ENCODE results near the gene ZNF19.
"Not testable (repeated sequence)": the region's sequence is repeated elsewhere in the genome, so short reads cannot be mapped to it uniquely, and the experiment has no call there.

ZNF19 gene

DNA sequence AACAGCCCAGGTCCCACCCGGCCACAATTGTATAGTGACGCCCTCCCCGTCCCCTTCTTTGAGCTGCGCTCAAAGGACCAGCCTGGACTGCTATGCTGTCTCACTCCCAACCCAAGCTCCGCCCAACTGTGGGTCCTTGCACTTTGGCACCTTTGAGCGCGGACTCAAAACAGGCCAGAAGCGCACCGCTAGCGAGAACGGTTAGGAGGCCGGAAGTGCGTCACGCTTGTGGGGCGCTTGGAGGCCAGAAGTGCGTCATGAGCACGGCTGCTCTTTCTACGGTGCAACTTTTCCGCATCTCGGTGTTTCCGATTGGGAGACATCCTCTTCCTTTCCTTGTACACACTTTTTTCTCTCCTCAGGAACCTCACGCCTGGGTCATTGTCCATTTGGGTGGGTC lies at the start of gene ZNF19:
Gene ZNF19, minus strand, starts transcription at position 203 of the 400 bp plus-strand sequence. CDS start 7,210 bp downstream, outside the sequence.
- no peak for DNase-seq

DNA sequence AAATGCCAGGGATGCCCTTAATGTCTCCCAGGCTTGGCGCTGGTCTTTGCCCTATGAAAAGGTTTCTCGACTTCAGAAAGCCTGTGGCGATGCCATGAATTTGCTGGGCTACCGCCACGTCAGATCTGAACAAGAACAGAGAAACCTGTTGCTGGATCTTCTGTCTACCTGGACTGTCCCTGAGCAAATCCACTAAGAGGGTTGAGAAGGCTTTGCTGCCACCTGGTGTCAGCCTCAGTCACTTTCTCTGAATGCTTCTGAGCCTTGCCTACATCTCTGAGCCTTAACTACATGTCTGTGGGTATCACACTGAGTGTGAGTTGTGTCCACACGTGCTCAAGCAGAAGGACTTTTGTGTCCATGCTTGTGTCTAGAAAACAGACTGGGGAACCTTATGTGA lies 48.5 kb upstream of the ZNF19 start:
- DNase-seq, result peak; percentile 15

DNA sequence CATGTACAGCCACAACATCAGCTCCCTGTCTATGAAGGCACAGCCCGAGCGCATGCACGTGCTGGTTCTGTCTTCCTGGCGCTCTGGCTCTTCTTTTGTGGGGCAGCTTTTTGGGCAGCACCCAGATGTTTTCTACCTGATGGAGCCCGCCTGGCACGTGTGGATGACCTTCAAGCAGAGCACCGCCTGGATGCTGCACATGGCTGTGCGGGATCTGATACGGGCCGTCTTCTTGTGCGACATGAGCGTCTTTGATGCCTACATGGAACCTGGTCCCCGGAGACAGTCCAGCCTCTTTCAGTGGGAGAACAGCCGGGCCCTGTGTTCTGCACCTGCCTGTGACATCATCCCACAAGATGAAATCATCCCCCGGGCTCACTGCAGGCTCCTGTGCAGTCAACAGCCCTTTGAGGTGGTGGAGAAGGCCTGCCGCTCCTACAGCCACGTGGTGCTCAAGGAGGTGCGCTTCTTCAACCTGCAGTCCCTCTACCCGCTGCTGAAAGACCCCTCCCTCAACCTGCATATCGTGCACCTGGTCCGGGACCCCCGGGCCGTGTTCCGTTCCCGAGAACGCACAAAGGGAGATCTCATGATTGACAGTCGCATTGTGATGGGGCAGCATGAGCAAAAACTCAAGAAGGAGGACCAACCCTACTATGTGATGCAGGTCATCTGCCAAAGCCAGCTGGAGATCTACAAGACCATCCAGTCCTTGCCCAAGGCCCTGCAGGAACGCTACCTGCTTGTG lies 47.8 kb upstream of the ZNF19 start:
- no peak for DNase-seq

DNA sequence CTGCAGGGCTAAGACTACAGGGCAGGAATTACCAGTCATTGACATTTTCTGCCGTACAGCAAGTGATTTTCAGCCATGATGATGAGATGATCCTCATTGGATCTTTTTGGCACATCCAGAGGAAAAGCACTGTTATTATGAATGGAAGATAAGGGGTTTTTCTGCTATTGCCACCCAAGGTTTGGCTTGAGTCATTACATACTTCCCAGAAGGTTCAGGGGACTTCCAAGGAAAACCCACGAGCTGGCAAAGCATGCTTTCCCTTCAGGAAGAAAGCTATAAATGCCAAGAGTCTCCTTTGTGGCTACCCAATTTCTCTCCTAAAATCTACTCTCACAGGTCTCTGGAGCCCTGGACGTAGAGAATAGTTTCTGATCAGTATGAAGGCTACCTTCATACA lies 43.2 kb upstream of the ZNF19 start:
- no peak for DNase-seq

DNA sequence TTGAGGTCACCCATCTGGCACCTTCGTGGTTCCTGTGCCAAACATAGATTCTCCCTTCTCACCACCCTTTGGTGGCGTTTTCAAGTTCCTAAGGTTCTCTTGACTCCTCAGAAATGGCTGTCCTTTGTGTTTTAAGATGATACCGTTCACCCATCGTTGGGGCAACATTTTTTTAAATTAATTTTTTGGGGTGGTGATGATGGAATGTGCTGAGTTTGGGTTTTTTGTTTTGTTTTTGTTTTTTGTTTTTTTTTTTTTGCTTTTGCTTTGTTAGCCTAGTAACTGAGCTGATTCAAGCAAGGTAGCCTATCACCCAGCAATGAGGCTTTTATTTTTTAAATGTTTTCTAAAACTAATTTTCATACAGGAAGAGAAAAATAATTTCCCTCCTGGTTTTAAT lies 39.7 kb upstream of the ZNF19 start:
- DNase-seq, result no peak

DNA sequence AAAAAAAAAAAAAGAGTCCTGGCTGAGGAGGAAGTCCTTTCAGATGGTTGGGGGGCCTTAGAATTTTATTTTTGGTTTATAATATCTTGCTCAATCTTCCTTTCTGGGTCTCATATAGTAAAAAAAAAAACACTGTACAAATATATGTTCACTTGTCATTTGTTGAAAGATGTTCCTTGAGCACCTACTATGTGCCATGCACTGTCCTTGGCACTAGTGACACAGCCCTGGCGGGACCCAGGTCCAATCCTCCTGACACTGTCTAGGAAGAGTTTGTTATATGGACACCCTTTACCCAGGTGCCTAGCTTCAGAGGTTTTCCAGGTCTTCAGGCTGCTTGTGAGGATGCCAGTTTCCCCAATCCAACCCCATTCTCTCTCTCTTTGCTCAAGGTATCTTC lies 39.1 kb upstream of the ZNF19 start:
- DNase-seq, result no peak

DNA sequence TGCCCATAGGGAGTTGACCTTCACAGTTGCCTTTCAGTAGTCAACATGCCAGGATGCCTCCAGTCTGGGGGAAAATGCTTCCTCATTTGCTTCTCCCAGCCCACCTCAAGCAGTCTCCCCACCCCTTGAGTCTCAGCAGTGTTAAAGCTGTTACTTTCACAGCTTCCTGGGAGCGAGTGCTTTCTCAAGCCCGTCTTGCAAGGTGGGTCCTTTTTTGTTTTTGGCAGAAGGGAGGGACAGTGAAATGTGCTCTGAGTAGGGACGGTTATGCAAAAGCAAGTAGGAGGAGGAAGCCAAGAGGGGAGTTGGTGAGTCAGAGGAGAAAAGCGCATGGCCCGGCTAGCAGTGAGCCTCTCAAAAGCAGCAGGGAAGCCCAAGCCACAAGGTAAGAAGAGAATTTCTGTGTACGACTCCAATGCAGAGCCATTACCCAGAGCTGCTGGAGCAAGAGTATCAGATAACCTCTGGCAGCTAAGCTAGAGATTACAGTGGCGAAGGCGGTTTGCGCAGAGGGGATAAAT lies 37.0 kb upstream of the ZNF19 start, which contains the start of gene CHST4:
Gene CHST4, plus strand, starts transcription at position 316 of the 521 bp plus-strand sequence. CDS start 10,252 bp downstream, outside the sequence.
- no peak for DNase-seq

DNA sequence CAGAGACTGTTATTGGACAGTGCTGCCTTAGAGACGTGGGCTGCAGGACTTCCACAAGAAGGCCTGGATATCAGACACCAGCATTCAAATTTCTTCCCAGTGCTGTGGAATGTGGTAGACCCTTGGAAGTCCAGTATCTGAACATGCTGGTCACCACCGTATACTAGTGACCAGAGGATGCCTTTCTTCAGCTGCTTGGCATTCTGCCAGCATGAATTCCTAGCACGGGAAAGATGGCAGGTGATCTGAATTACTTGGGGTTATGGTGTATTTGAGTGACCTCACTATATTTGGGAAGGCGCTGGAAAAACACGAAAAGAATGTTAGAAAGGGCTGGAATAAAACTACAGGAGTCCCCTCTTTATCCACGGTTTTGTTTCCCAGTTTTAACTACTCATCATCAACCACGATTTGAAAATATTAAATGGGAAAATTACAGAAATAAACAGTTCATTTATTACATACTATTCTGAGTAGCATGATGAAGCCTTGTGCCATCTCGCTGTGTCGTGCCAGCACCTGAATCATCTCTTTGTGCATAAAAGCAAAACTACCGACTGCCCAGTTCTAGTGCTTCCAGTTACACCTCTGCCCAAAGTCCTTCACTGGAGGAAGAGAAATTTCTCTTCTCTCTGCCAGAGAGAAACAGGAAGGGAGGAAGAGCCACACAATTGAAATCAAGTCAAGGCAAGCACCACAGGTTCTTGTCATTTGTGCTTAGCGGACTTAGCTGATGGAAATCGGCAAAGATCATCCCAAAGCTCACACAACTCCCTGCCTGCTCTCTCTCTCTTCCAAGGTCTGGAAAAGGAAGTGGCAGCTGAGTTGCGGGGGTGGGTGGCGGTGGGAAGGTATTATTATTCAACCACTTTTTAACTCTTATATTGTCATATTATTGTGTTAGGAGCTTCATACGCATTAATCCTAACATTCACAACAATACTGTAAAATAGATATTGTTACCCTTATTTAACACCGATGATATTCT lies 35.7 kb upstream of the ZNF19 start:
- no peak for DNase-seq

DNA sequence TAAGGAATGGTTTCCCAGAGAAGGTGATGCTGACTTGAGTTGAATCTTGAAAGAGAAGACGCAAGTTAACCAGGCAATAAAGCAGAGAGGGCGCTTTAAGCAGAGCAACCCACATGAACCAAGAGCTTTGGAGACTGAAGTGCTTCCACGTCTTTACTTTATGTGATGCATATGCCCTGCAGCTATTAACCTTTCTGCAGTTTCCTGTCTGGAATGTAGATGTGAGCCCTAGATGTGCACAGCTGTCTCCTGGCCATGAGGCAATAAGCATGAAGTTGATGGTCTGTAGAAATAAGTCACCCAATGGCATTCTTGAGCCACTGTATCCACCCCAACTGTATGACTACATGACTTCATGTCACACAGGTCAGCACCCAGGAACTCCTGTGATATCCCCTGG lies 31.4 kb upstream of the ZNF19 start:
- DNase-seq, result no peak

DNA sequence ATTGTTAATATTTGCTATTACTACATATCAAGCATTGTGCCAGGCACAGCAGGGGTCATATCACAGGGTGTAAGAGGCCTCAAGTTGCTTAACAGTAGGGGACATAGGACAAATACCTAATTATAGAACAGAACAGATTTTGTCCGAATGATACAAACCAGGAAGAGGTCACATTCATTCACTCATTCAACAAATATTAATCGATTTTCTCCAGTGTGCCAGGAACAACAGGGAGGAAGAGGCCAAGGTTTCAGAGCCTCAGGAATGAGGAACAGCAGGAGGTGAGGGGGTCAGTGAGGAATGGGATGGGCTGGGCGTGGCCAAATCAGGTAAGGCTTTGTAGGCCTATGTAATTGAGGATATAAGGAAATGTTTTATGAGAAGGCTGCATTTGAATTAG lies 25.9 kb upstream of the ZNF19 start:
- DNase-seq, result no peak

DNA sequence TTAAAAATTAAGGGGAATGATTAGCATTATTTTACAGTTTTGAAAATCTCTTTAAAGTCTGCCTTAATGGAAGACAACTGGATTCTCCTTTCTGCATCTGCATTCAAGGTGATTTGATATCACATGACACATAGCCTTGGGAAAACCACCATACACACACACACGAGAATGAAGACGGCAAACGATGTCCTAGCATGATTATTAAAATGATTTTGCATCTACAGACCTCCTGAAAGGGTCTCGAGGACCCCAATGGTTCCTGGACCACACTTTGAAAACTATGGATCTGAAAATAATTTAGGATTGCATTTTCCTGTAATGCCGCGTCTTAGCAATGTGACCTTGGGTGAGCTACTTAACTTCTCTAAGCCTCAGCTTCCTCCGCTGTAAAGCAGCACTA lies 25.4 kb upstream of the ZNF19 start:
- DNase-seq, result no peak

DNA sequence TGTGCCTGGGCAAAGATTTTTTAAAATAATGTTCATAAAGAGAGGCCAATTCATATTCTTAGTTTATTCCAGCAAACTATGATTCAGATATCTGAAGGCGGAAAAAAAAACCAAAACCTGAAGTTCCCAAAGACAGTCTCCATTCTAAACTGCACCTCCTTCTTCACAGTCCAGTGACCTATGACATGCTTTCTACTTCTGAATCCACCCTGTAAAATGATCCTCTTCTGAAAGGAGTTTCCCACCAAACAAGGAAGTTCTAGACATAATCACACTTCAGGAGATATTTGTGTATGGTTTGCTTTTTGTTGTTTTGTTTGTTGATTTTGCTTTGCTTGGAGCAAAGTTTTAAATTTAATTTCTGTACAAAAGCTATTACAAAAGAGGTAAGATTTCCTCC lies 24.2 kb upstream of the ZNF19 start:
- no peak for DNase-seq

DNA sequence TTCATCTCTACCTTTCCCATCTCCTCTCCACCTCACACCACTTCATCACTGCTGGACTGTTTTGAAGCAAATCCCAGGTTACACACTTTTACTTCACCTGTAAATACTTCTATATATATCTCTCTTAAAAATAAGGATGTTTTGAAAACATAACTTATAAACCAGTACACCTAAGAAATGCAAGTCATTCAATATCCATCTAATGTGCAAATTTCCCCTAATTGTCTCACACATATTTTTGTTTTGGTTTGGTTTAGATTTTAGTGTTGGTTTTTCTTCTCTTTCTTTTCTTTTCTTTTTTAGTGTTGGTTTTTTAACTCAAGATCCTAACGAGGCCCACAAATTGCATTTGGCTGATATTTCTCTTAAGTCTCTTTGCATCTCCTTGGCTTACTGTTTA lies 17.9 kb upstream of the ZNF19 start:
- DNase-seq, result no peak

DNA sequence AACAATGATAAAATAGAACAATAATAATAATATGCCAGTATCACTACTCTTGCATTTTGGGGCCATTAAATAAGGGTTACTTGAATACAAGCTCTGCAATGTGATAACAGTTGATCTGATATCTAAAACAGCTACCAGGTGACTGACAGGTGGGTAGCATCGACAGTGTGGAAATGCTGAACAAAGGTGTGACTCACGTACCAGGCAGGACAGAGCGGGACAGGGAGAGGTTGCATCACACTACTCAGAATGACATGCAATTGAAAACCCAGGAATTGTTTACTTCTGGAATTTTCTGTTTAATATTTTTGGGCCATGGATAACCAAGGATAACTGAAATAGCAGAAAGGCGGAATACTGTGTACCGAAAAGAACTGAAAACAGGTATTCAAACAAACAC lies 15.8 kb upstream of the ZNF19 start:
- no peak for DNase-seq

DNA sequence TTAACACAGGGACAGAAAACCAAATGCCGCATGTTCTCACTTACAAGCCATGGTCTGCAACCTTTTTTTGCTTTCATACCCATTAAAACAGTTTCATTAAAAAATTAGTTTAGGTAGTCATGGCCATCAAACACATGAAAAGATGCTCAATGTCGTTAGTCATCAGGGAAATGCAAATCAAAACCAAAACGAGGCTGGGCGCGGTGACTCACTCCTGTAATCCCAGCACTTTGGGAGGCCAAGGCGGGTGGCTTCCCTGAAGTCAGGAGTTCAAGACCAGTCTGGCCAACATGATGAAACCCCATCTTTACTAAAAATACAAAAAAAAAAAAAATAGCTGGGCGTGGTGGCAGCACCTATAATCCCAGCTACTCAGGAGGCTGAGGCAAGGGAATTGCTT lies 14.9 kb upstream of the ZNF19 start:
- DNase-seq, result not testable (repeated sequence)

DNA sequence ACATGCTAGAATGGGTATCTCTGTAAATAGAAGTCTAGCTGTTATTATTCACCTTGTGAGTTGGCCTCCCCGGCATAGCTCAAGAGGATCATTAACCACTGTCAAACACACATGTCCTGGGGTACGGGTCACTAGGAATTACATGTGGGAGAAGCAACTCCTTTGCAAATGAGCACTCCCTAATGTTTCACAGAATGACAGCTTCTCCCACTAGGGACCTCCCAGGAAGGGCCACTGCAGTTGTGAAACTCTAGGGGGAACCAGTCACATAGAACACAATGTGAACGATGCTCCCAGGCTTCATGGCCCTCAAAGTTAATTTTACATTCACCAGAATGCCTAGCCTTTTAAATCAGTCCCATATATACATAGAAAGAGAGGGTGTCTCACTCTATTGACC lies 12.4 kb upstream of the ZNF19 start:
- no peak for DNase-seq

DNA sequence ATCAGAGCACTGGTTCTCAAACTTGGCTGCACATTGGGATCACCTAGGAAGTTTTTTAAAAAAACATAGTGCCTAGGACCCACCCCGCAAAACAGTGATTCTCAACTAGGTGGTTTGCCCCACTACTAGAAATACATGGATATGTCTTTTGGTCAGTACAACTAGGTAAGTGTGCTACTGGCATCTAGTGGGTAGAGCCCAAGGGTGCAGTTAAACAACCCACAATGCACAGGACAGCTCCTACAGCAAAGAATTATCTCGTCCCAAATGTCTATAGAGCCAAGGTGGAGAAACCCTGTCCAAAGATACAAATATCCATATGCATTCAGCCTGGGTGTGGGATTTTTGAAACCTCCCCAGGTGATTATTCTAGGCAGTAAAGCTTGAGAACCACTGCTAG lies 11.8 kb upstream of the ZNF19 start:
- DNase-seq, result no peak

DNA sequence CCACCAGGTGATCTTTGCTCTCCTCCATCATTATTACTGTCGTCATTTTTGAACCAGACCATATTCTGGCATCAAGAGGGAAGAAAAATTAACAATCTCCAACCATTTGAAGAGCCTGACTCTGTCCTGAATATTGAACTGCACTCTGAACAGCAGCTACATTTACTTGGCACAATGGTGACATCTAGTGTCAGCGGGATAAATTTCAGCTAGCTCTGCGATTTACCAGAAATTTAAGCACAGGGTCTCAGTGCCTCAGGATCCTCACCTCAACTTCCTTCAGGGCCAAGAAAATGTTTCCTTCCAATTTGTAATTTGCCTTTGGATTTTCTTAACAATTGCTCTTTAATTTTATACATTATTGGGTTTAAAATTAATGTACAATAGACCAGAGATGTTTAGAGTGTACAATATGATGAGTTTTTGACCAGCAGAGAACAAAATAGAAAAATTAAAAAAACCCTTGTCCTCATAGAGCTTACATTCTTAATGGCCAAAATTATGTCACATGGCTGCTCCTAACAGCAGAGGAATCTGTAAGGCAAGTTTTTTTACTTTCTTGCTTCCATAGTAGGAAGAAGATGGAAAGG lies 10.7 kb upstream of the ZNF19 start:
- DNase-seq, result peak; percentile 37

DNA sequence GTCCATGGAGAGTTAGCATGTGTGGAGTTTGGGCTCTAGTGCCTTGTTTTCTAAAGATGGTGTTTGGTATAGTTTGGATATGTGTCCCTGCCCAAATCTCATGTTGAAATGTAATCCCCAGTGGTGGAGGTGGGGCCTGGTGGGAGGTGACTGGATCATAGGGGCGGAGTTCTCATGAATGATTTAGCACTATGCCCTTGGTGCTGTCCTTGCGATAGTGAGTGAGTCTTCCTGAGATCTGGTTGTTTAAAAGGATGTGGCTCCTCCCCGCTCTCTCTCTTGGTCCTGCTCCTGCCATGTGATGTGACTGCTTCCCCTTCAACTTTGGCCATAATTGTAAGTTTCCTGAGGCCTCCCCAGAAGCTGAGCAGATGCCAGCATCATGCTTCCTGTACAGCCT lies 8.9 kb upstream of the ZNF19 start:
- DNase-seq, result no peak

DNA sequence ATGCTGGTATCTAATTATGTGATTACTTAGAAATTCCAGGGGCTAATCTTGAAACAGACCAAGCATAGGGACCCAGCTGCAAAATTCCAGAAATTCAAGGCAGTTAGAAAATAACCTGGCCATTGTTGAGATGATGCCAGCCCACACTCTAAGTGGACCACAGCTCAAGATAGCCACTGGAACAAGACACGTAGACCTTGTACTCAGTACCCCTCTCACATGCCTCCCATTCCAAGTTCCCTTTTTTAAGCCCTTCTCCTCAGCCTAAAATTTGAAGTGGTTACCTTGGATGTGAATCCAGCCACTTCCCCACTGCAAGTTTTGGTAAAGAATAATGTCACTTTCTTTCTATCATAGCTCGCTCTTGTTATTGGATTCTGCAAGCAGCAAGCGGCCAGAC lies 4.1 kb upstream of the ZNF19 start:
- DNase-seq, result no peak

DNA sequence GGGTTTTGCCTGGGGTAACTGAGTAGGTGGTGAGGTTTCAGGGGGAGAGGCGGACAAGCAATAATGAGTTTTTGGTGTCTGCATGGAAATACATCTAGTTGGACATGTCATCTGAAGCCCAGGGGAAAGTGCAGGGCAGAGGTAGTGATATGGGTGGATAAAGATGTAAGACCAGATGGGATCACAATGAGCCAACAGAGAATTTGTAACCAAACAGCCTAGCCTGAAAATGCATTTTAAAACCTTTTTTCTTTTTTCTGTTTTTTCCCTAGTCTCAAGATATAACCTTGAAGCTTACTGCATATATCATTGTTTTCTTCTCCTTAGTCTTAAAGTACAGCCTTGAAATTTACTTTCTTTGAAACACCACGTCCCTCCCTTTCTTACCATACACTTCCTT lies 3.7 kb upstream of the ZNF19 start:
- DNase-seq, result no peak

DNA sequence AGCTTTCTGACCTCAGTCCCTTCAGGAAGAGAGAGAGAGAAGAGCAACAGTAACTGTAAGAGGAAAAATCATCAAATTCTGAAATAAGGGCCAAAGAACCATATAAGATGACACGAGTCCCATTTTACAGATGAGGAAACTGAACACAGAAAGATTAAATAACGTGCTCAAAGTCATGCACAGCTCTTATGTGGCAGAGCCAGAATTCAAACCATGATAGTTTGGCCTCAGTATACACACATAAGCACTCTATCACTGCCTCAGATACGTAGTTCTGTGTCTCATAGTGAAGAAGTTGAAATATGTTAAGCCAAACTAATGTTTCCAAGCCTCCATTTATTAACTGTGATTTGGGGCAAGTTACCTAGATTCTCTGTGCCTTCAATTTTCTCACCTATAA lies 1.9 kb upstream of the ZNF19 start:
- DNase-seq, result no peak

DNA sequence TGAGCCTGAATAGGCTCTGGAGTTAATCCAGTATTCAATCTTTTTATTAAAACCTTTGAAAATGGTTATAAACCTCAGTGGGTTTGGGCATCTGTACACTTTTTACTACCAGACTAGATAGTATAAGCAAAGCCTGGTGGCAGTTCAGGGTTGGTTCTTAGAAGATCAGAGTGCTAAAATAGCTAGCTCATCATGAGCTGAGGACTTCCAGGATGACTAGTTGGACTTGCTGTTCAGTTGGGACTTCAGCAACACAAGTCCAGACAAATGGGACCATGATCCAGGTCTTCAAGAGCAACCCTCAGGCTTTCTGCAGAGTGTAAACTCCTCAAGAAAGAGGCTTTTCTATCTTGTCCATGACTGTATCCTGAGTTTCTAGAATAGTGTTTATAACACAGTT lies 1.2 kb upstream of the ZNF19 start:
- no peak for DNase-seq

Measured in activated naive CD4-positive, alpha-beta T cell treated with anti-CD3 and anti-CD28 coated beads, Interleukin-2, amount 50 U/mL, for 16 hours (primary cell).